GM21526 (cell line): Measurements from ENCODE around the gene KCNJ8.
"Not testable (repeated sequence)": the region's sequence is repeated elsewhere in the genome, so short reads cannot be mapped to it uniquely, and the experiment has no call there.

Source experiments
- ATAC-seq: cut with Tn5 transposase; IDR thresholded peaks from one replicate; pipeline ENCODE4 v1.9.1; 2021; ENCODE audit warnings: moderate library complexity; ENCODE audit not compliant: unreplicated experiment, low FRiP score

KCNJ8 gene

DNA sequence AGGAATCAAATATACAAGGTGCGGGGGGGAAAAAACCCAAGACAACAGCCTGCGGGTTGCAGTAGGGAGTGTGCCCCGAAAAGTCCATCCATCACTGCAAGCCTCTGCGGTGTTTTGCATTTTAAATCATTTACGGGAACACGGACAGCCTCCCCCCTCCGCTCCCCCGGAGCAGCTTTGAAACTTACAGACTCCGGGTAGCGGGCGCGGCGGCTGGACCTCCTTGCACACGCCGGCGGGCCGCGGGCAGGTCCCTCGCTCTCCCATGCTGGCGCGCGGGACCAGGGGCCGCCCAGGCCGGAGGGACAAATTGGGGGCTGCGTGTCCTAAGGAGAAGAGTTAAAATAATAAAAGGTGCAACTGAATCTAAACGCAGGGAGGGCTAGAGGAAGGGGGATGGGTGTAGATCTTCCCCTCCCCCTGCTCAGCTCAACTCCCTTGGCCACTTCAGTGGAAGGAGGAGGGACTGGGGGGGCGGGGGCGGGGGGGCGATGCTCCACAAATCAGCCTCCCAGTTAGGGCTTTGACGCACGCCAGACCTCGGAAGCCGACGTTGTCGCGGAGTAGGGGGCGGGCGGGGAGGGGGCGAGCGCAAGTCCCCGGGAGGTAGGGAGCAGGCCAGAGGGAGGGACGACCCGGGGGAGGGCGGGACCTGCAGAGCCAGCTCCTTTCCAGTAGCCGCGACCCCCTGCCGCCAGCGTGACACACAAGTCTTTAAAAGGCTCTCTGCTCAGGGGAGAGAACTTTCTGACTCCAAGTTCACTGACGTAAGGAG, at the start of gene KCNJ8:
KCNJ8 (minus strand) TSS at position 349 of the 775 bp plus-strand sequence. CDS start 1,090 bp downstream, outside the sequence.
- ATAC-seq = no peak

DNA sequence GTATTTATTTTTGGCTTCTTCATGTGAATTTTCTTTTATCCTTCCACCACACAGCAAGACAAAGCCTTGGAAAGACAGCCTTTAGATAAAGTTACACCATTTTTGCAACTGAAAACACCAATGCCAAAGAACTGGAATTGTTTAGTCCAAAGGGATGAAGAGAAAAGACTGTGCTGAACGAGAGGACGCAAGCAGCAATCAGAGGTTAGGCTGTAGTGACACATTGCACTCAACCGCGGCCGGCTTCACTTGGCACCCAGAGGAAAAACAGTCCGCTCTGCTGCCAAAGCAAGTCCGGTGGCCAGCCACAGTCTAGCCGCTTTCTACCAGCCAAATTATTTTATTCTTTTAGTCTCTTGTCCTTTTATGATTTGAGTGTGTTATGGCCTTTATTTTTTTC, 49.1 kb upstream of the KCNJ8 start:
- no peak for ATAC-seq

DNA sequence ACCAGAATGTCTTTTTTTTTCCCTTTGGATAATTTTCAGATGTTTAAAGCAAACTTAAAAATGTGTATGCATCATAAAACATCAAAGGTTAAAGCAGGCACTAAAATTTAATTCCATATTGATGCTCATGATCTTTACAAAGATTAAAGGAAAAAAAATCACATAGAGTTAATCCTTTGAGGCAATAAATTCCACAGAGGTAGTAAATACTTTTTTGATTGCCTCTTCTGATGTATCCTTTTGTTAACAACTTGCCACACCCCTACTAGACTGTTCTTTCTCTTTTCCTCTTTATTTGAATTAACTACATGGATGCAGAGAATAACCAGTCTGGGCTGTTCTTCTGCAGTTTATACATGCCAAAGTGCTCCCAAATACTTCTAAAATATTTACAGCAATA, 45.2 kb upstream of the KCNJ8 start:
- no peak for ATAC-seq

- no peak for ATAC-seq
Observed at GRCh38 chr12:21819236-21819635, 44.7 kb upstream of the KCNJ8 start.

DNA sequence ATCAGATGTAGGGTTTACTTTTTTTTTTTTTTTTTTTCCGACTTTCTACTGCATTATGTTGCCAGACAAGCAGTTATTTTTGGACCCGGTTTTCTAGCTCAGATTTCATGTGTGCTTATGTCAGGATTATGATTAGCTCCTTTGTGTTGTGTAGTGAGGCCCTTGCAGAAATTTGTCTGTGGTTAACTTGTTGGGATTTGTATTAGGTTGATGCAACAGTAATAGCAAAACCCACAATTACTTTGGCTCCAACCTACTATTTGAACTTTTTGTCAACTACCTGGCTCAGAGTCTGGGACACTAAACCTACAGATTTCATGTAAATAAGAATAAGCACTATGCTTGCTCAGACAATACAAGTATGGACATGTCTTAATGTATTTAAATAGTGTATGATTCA, 44.1 kb upstream of the KCNJ8 start:
- ATAC-seq = no peak

DNA sequence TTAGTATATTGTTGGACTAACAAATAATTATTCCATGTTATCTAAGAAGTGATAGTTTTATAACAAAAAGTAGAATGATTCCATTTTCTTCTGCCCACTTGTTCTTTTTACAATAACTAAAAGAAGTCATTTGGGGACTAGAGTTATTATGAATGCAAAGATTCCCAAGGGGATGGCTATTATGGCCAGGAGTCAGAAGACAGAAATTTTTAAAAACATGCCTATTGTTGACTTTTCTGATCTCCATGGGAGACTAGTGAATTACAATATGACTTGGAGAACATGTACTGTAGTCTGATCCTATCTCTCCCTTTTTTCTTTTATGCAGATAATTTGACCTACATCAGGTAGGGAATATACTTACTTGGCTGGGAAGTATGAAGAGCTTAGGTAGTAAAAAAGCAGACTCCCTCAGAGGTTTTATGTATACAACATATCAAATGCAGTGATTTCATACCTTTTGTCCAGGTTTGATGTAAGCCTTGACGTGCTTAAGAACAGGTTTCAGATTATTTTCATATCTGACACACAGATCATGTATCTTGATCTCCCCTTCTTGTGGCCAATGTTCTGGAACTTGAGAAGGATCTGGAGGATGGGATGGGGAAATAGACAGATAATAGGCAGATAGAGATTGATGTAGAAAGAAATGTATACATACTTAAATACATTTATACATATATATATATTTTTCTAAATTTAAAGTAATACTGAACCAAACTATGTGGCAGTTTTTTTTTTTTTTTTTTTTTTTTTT, 41.0 kb upstream of the KCNJ8 start:
- no peak for ATAC-seq

DNA sequence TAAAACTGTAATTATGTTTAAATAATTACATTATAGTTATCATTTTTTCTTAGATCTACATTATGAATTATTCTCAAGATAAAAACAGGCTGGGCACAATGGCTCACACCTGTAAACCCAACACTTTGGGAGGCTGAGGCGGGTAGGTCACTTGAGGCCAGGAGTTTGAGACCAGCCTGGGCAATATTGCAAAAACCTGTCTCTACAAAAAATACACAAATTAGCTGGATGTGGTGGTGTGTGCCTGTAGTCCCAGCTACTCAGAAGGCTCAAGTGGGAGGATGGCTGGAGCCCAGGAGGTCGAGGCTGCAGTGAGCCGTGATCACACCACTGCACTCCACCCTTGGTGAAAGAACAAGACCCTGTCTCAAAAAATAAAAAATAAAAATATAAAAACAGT, 40.3 kb upstream of the KCNJ8 start:
- ATAC-seq = no peak

DNA sequence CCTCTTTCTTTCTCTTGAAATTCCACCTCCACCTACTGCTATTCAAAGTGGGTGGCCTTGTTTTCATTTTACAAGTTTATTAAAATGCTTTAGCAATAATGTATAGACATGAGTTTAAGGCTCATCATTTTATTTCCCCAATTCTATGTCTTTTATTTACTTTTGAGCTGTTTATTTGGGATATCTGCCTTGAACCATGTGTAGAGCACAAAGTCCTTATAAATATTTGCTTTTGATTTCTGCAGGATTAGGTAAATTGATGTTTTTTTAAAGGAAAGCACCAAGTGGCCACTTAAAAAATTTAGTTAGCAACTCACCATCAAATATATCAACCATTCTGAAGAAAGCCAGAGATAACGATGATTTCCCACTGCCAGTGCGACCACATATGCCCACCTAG, 39.8 kb upstream of the KCNJ8 start:
- ATAC-seq = no peak

DNA sequence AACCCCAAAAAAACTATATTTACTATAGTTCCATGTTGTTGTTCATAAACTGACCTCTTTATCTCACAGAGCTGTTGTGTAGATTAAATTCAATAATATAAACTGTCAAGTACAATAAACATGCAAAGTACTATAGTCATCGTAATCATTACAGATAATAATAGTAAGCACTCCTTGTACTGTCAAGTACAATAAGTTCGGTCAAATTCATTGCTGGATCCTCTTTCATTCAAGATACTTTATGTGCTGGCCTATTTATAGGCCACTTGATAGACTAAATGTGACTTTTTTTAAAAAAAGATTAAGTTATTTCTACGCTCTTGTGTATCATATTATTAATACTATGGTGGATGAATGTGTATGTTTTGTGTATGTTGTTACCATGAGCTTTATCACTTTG, 39.2 kb upstream of the KCNJ8 start:
- ATAC-seq = no peak

DNA sequence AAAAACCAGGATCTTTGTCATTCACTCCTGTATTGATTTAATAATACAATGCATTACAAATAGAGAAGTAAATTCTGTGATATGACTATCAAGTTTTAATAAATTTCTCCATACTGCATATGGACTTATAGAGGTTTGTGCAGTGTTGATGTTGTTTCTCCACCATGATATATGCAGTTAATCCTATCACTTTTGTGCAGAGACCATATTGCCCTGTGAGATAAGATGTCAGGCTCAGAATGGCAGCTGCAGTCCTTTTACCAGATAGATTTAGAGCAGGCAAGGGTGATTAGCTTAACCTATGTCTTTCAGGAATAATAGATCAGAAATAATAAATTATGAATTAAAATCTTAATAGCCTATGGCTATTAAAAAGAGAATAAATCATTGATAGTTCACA, 38.6 kb upstream of the KCNJ8 start:
- no peak for ATAC-seq

DNA sequence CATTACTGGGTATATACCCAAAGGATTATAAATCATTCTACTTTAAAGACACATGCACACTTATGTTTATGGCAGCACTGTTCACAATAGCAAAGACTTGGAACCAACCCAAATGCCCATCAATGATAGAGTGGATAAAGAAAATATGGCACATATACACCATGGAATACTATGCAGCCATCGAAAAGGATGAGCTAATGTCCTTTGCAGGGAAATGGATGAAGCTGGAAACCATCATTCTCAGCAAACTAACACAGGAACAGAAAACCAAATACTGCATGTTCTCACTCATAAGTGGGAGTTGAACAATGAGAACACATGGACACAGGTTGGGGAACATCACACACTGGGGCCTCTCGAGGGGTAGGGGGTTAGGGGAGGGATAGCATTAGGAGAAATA, 37.8 kb upstream of the KCNJ8 start:
- not testable (repeated sequence) for ATAC-seq

DNA sequence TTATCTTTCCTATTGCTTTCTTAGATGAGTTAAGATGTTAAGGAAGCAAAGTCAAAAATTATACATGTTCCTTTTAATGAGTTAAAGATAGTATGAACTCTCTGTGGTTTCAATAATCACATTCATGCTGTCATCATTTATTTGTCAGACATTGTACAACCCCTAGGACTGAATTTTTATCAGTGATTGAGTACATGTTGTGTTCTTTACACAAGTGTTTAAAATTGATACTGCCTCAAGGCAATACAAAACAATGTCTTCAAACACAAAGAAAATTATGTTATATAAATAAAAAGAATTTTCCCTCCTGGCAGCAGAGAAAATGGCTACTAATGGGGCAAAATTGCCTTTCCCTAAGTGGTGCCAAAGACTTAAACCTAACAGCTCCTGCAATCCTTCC, 34.6 kb upstream of the KCNJ8 start:
- ATAC-seq = no peak

DNA sequence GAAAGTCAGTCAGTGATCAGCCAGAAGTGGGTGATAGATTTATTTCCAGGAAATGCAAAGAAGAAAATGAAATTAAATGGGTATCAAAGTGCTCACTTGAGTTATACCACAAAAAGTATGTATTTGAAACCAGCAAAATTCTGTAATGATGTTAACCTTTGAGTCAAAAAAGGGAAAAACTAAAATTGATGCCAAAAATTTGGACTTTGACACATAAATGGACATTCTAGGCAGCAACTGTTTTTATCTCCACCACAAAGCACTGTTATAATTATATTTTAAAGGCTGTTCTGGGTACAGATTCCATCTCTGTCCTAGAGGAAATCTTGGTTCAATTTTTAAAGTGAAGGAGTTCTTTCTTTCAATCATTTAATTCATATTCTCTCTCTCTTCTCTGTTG, 31.7 kb upstream of the KCNJ8 start:
- ATAC-seq = no peak

DNA sequence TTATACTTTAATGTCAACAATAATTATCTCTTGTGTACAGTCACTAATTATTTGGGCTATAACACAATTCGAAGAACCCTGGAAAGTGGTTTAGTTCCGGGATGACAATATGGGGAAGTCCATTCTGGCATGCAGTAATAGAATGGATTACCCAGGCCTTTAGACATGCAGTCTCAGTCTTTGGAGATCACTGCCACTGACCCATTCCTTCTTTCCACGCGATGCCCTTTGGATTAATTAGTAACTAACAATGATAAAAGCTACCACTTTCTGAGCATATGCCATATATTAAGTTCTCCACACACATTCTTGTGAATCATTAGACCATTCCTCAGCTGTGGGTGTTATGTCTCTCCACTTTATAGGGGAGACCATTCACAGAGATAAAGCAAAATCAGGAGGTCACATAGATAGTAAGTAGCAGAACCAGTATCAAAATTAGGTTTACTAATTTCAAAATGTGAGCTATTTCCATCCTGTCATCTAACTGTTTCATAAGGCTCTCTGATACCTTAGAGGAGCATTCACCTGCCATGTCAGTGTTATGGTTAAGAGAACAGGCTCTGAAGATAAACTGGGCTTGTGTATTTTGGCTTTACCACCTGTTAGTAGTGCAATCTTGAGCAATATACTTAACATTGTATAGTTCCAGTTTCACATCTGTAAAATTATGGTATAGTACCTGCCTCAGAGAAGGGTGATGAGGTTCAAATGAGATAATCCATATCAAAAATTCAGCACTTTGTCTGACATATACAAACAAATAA, 27.2 kb upstream of the KCNJ8 start:
- no peak for ATAC-seq

DNA sequence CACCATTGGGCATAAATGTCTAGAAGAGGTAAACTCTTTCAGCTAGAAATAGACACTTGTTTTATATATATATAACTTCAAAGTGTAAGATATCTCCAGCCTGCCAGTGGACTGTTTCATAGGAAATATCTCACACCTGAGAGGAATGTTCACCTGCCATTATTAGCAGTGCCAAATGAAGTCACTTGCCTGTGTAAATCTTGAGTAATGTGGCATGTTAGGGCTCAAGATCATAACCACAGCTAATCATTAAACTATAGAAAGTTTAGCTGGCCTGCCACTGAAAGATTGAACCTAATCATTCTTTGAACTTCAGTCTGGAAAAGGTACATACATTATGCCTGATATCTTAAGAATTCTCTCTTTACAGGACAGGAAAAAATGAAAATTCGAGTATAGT, 25.5 kb upstream of the KCNJ8 start:
- no peak for ATAC-seq

DNA sequence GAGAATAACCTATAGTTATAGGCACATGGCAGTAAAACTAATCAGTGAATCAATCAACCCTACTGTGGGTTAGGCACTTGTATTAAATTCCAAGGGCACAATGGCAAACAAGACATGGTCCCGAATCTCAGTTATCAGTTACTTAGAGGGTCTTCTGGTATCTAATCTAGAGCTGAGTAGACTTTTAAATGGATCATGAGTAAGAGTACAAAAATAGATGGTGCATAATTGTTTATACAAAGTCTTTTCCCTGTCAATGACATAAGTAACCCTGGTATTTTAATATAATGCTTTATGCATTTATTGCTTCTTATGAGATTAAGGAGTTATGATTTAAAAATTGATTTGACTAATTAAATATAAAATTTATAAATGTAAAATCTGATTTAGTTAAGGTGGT, 23.0 kb upstream of the KCNJ8 start:
- ATAC-seq = no peak

GRCh38 chr12:21795648-21796328, 21.3 kb upstream of the KCNJ8 start:
- no peak for ATAC-seq

- not testable (repeated sequence) for ATAC-seq
Observed at GRCh38 chr12:21794807-21795595, 20.5 kb upstream of the KCNJ8 start.

GRCh38 chr12:21789687-21790086, 15.2 kb upstream of the KCNJ8 start:
- ATAC-seq = not testable (repeated sequence)
